Small intestine (tissue), 7 donors: Measurements from ENCODE around the gene SNX14. TPM values are rescaled to one million over a fixed set of nuclear protein-coding genes. Genes with fewer than 3 reads are reported as not detected.
"Not testable (repeated sequence)": the region's sequence is repeated elsewhere in the genome, so short reads cannot be mapped to it uniquely, and the experiment has no call there.

Experiments used
- DNase-seq, 2 donors: peaks; one replicate each; pipeline versions ENCODE4 v3.0.0 to v3.0.0-alpha.2; 2013
- FAIRE-seq: peaks from 2 replicates; lab custom pipeline; 2012; peaks lifted over from hg19 to GRCh38; lab: Jason Lieb, UNC
- H3K27ac ChIP-seq, 3 donors: one replicate each; pipeline ENCODE4 v1.5.1; 2013; ENCODE audit warnings: low read length in 2 of 3, mild to moderate bottlenecking in 2 of 3, control low read depth in 1 of 3, inconsistent platforms in 1 of 3, low read depth in 1 of 3, moderate library complexity in 1 of 3
- H3K27me3 ChIP-seq, 3 donors: one replicate each; pipeline ENCODE4 v1.6.1; 2013; ENCODE audit warnings: low read length in 3 of 3, inconsistent platforms in 1 of 3; ENCODE audit not compliant: control insufficient read depth in 3 of 3, insufficient read depth in 3 of 3
- H3K36me3 ChIP-seq, 3 donors: one replicate each; pipeline ENCODE4 v1.6.1; 2013; ENCODE audit warnings: low read length in 3 of 3, inconsistent platforms in 1 of 3, low read depth in 1 of 3, mild to moderate bottlenecking in 1 of 3, moderate library complexity in 1 of 3; ENCODE audit not compliant: control insufficient read depth in 3 of 3, insufficient read depth in 2 of 3
- H3K4me1 ChIP-seq, 3 donors: one replicate each; pipeline ENCODE4 v1.6.1; 2013; ENCODE audit warnings: low read length in 2 of 3, inconsistent platforms in 1 of 3, low read depth in 1 of 3, mild to moderate bottlenecking in 1 of 3, moderate library complexity in 1 of 3; ENCODE audit not compliant: control insufficient read depth in 3 of 3, insufficient read depth in 2 of 3
- H3K4me3 ChIP-seq, 3 donors: one replicate each; pipeline ENCODE4 v1.5.1; 2013; ENCODE audit warnings: low read length in 3 of 3, control low read depth in 1 of 3, inconsistent platforms in 1 of 3, low read depth in 1 of 3, mild to moderate bottlenecking in 1 of 3, moderate library complexity in 1 of 3
- H3K9me3 ChIP-seq, 2 donors: one replicate each; pipeline ENCODE4 v1.6.1; 2013; ENCODE audit warnings: low read depth in 1 of 2, low read length in 1 of 2; ENCODE audit not compliant: control insufficient read depth in 2 of 2, insufficient read depth in 1 of 2
- WGBS, 3 donors: extraction: QIAGEN DNeasy Blood & Tissue Kit; methylation state at CpG; one replicate each; pipeline ENCODE4 v1.1.7; 2013; 5-methylcytosine and 5-hydroxymethylcytosine counted together
- polyA plus RNA-seq, 4 donors: library from polyadenylated mRNA; stranded (reverse) in 3 of 4; unstranded in 1 of 4; fragments of 200-250 nt in 3 of 4; fragments of 120-200 nt in 1 of 4; gene quantifications; one replicate each; pipeline versions ENCODE4 v1.2.1 to v1.2.3, GENCODE V29; 2013
- donor health status: healthy with polysubstance abuse.
- donor health status: control.
- donor health status: control.
- donor health status: Bipolar disorder and iron deficiency.
- donor health status: healthy.

Gene SNX14
- polyA plus RNA-seq, 4 donors, result 43.2 to 98.4 (median 54.0) TPM

DNA sequence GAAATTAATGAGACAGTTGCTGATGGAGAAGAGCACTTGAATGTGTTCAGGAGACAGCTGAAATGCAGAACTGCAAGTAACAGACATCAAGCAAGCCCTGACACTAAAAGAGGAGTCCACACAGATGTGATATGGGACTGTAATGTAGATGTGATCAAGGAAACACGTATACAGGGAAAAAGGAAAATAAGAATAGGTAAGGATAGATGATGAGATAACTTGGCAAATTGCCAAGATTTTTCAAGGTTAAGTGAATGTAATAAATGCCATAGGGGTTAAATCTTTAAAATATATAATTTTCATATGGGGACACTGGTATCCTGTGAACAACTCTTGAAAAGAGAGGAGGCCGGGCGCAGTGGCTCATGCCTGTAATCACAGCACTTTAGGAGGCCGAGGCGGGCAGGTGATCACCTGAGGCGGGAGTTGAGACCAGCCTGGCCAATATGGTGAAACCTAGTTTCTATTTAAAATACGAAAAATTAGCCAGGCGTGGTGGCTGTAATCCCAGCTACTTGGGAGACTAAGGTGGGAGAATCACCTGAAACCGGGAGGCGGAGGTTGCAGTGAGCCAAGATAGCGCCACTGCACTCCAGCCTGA lies 7.2 kb upstream of the SNX14 start:
- Histone ChIP-seq H3K4me3 (no peak overlapping the region), H3K27ac (no peak overlapping the region), H3K9me3 (no peaks in the 10 kb centered on the region), H3K36me3 (peaks cover 0 to 20% (median 0%) of the 10 kb centered on the region in 3 donors), H3K27me3 (no peaks in the 10 kb centered on the region), H3K4me1 (no peaks in the 10 kb centered on the region)
- WGBS, 3 donors, result 85 to 90% (median 89%) methylated on average over 11 of the region's 11 CpGs
- DNase-seq (no peak), FAIRE-seq (no peak)

DNA sequence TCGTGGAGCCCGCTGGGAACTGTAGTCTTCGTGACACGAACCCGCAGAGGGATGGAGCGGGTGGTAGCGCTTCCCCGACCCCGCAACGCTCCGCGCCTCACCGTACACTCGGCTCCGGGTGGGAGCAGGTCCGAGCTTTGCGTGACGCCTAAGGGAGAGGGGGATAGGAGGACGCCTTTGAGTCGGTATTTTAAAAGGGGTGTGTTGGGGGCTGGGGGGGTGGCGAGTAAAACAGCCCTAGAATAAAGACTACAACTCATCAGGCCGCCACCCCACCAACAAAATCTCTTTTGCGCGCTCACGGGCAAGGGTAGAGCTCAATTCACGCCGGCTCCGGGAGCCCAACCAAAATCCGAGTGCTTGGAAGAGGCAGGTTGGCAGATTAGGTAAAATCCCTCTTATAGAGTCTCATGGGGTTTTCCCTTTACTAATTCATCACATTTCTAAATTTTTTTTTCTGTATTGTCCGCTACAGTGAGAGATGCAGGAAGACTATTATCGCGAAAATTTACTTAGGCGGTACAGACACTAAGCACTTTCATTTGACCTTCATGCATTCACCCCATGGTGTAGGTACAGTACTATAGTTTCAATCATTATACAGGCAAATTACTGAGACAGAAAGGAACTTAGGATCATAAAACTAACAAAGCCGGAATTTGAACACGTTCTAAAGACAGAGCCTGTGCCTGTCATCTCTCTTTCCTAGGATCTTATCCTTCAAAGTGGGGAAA lies 706 bp upstream of the SNX14 start:
- FAIRE-seq, result no peak
- WGBS, 3 donors, result 0 to 1% (median 0%) methylated on average over 34 to 35 of the region's 35 CpGs
- Histone ChIP-seq H3K27ac (peak overlapping the region; percentile 93 to 100 (median 97)), H3K27me3 (no peaks in the 10 kb centered on the region), H3K4me3 (peak overlapping the region; percentile 72 to 86 (median 86)), H3K36me3 (peaks cover 0 to under 1% (median 0%) of the 10 kb centered on the region in 3 donors), H3K9me3 (peaks cover 0 to 2% of the 10 kb centered on the region in 2 donors), H3K4me1 (peaks cover 0 to 6% (median 0%) of the 10 kb centered on the region in 3 donors)
- DNase-seq, result peak; percentile 47 to 50

DNA sequence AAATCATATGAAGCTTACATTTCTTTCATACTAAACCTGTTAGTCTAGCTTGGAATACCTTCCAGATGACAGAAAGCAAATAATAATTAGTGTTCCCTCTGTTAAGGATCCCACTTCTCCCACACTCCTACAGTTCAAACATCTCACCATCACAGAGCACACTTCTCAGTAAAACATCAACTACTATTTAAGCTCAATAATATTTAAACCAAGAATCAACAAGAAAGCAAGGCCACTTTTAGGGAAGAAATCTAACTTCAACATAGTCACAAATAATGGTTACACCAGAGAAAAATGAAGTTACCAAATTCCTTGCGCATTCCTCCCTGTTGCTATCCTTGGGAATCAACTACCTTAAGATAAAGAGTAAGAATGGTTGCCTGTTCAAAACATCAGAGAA lies 1.6 kb downstream of the SNX14 start:
- DNase-seq, result no peak

DNA sequence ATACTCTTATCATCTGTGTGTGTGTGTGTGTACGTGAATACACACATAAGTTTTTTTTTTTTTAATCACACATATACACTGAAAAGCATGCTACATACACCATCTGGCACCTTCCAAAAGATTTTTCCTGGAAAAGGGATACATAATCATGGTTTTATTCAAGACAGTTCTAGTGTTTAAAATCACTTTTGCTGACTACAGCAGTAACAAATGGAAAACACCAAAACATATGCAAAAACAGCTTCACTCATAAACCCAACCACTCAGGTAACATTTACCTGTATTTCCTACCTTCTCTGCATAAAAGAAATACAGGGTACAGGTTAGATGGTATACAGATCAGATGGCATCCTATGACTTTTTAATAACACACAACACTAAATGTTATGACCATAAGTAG lies 2.5 kb downstream of the SNX14 start:
- Histone ChIP-seq H3K4me1 (peaks cover 0 to 6% (median 0%) of the 10 kb centered on the region in 3 donors), H3K4me3 (no peak overlapping the region), H3K9me3 (peaks cover 0 to 11% of the 10 kb centered on the region in 2 donors), H3K36me3 (peaks cover 0 to 12% (median 0%) of the 10 kb centered on the region in 3 donors), H3K27me3 (no peaks in the 10 kb centered on the region), H3K27ac (no peak overlapping the region)
- no peak for DNase-seq
- WGBS, 3 donors, result 96 to 97% (median 97%) methylated on average over 1 of the region's 1 CpG
- no peak for FAIRE-seq

More for the DNA sequence above, 1.6 kb downstream of the SNX14 start:
- WGBS, 3 donors, result 93 to 96% (median 95%) methylated on average over 1 of the region's 1 CpG
- H3K9me3 ChIP-seq, result peaks cover 0 to 11% of the 10 kb centered on the region in 2 donors
- no peak overlapping the region for H3K27ac ChIP-seq
- H3K36me3 ChIP-seq, result peaks cover 0 to 12% (median 0%) of the 10 kb centered on the region in 3 donors
- peaks cover 0 to 6% (median 0%) of the 10 kb centered on the region in 3 donors for H3K4me1 ChIP-seq
- FAIRE-seq, result no peak
- no peak overlapping the region for H3K4me3 ChIP-seq
- no peaks in the 10 kb centered on the region for H3K27me3 ChIP-seq

DNA sequence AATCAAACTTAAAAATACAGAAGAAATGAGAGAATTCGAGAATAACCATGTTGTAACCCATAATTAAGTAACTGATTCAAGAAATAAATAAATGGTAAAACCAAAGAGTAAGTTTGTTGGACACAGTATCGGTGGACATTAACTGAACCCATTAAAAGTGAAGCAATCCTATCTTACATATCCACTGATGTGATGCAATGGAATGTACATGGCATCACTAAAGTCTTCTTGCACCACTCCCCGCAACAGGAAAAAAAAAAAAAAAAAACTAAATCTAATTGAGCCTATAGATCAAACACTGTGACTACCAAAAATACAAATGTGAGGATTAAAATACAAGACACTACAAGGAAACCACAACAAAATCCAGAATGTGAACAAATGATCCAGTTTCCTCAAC lies 7.9 kb downstream of the SNX14 start:
- Histone ChIP-seq H3K9me3 (peaks cover 0 to 20% of the 10 kb centered on the region in 2 donors), H3K36me3 (peaks cover 0 to 14% (median 0%) of the 10 kb centered on the region in 3 donors), H3K4me1 (peaks cover 0 to 3% (median 1%) of the 10 kb centered on the region in 3 donors), H3K27me3 (no peaks in the 10 kb centered on the region), H3K4me3 (no peak overlapping the region), H3K27ac (no peak overlapping the region)
- DNase-seq (no peak), FAIRE-seq (no peak)
- 91 to 98% (median 96%) methylated on average over 3 of the region's 3 CpGs for WGBS, 3 donors

DNA sequence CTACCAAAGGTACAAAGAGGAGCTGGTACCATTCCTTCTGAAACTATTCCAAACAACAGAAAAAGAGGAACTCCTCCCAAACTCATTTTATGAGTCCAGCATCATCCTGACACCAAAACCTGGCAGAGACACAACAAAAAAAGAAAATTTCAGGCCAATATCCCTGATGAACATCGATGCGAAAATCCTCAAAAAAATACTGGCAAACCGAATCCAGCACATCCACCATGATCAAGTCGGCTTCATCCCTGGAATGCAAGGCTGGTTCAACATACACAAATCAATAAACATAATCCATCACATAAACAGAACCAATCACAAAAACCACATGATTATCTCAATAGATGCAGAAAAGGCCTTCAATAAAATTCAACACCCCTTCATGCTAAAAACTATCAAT lies 10.8 kb downstream of the SNX14 start:
- peaks cover 0 to 18% of the 10 kb centered on the region in 2 donors for H3K9me3 ChIP-seq
- H3K36me3 ChIP-seq, result peaks cover 0 to 17% (median 0%) of the 10 kb centered on the region in 3 donors
- not testable (repeated sequence) for FAIRE-seq, H3K27me3 ChIP-seq, H3K27ac ChIP-seq, H3K4me3 ChIP-seq, DNase-seq
- peaks cover 2 to 14% (median 3%) of the 10 kb centered on the region in 3 donors for H3K4me1 ChIP-seq
- 98 to 100% (median 98%) methylated on average over 4 of the region's 4 CpGs for WGBS, 3 donors

DNA sequence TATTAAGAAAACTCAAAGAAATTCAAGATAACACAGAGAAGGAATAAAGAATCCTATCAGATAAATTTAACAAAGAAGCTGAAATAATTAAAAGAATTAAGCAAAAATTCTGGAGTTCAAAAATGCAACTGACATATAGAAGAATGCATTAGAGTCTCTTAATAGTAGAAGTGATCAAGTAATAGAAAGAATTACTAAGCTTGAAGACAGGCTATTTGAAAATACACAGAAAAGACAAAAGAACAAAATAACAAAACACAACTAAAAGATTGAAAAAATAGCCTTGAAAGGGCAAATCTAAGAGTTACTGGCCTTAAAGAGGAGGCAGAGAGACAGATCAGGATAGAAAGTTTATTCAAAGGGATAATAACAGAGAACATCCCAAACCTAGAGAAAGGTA lies 12.1 kb downstream of the SNX14 start:
- FAIRE-seq (no peak), DNase-seq (no peak)
- Histone ChIP-seq H3K4me3 (no peak overlapping the region), H3K36me3 (peaks cover 0 to 12% (median 0%) of the 10 kb centered on the region in 3 donors), H3K27me3 (no peaks in the 10 kb centered on the region), H3K27ac (no peak overlapping the region), H3K9me3 (peaks cover 0 to 12% of the 10 kb centered on the region in 2 donors), H3K4me1 (peaks cover 2 to 14% (median 3%) of the 10 kb centered on the region in 3 donors)

DNA sequence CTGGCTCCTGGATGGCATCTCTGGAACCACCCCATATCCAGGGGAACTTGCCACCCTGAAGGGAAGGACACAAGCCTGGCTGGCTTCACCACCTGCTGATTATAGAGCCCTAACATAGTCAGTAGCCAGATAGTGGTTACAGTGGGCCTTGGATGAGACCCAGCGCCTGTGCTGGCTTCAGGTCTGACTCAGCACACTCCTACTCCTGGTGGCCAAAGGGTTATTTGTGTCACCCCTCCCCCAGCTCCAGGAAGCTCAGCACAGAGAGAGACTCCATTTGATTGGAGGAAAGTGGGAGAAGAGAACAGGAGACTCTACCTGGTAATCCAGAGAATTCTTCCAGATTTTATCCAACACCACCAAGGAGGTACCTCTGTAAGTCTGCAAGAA lies 12.8 kb downstream of the SNX14 start:
- peak overlapping the region in 1 of 3 donors; percentile 19 for H3K27ac ChIP-seq
- whole genome bisulfite sequencing, 3 donors, result 60 to 93% (median 83%) methylated on average over 1 of the region's 1 CpG

More for the DNA sequence above, 12.8 kb downstream of the SNX14 start:
- Histone ChIP-seq H3K36me3 (peaks cover 0 to 12% (median 0%) of the 10 kb centered on the region in 3 donors), H3K4me1 (peaks cover 2 to 14% (median 7%) of the 10 kb centered on the region in 3 donors), H3K27me3 (no peaks in the 10 kb centered on the region), H3K9me3 (peaks cover 0 to 12% of the 10 kb centered on the region in 2 donors), H3K4me3 (no peak overlapping the region)
- FAIRE-seq, result no peak
- DNase-seq, result no peak
